ENCODE data around the gene TOLLIP. TPM values are rescaled to one million over a fixed set of nuclear protein-coding genes. Genes with fewer than 3 reads are reported as not detected.
"Not testable (repeated sequence)": the region's sequence is repeated elsewhere in the genome, so short reads cannot be mapped to it uniquely, and the experiment has no call there.

The TOLLIP gene
- total and polyA plus RNA-seq, 2 of the 8 experiments (the other 6 are each of a cell fraction or from before 2014, with no cell fraction given): 23.7 to 34.7 TPM

DNA sequence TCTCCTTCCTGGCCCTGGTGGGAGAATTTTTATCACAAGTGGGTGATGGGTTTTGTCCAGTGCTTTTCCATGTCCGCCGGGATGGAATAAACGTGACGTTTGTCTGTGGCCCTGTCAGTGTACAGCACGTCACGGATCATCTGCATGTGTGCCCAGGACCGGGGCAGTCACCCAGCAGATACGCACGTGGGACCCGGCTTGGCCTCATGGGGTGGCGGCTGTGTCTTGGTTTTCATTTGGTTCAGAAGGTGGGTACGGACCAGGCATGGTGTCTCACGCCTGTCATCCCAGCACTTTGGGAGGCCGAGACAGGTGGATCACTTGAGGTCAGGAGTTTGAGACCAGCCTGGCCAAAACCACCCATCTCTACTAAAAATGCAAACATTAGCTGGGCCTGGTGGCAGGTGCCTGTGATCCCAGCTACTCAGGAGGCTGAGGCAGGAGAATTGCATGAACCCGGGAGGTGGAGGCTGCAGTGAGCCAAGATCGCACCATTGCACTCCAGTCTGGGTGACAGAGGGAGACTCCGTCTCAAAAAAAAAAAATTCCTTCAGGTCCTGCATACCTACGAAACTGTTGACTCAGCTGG, 38.1 kb upstream of the TOLLIP start:
- H3K27ac ChIP-seq (ENCODE audit: low read depth, low read length); H3K79me1 ChIP-seq (ENCODE audit: low read depth, low read length); H3K4ac ChIP-seq (replicated peaks; ENCODE audit: insufficient read length, low read depth, low read length); H4K5ac ChIP-seq (ENCODE audit: insufficient read length, low read depth, low read length); H3K4me3 ChIP-seq (ENCODE audit: extremely low read depth in 1 of 4, insufficient read depth in 2 of 4, low read depth in 3 of 4, low read length in 4 of 4); H3K9ac ChIP-seq (replicated peaks in 1 of 4; ENCODE audit: extremely low read depth in 1 of 4, low read depth in 3 of 4, low read length in 3 of 4); POLR2A ChIA-PET (ENCODE audit: partially characterized antibody); H2BK5ac ChIP-seq (ENCODE audit: low read depth, low read length); H3K36me3 ChIP-seq (ENCODE audit: control insufficient read depth in 2 of 4, insufficient read depth in 4 of 4, low read length in 3 of 4); H2AFZ ChIP-seq (ENCODE audit: low read length); DNase-seq (ENCODE audit: low read depth in 1 of 2, low spot score in 2 of 2); H2AK5ac ChIP-seq (ENCODE audit: low read depth, low read length); H3K23me2 ChIP-seq (ENCODE audit: low read depth, low read length); FAIRE-seq; H3K14ac ChIP-seq (ENCODE audit: insufficient read length); H2BK12ac ChIP-seq (ENCODE audit: low read depth, low read length); H3K27me3 ChIP-seq (replicated peaks in 1 of 4; ENCODE audit: control insufficient read depth in 3 of 4, extremely low read depth in 1 of 4, insufficient read depth in 3 of 4, low read length in 3 of 4); H2BK120ac ChIP-seq (replicated peaks; ENCODE audit: low read depth, low read length); H2BK20ac ChIP-seq (ENCODE audit: low read length); H3K4me1 ChIP-seq (replicated peaks in 1 of 4; ENCODE audit: control insufficient read depth in 3 of 4, insufficient read depth in 4 of 4, low read length in 3 of 4); H3K9me3 ChIP-seq (ENCODE audit: insufficient read depth in 2 of 2, low read depth in 1 of 2, low read length in 1 of 2); H3K18ac ChIP-seq (ENCODE audit: extremely low read depth, low read length); H4K20me1 ChIP-seq (replicated peaks in 1 of 2; ENCODE audit: control insufficient read depth in 1 of 2, insufficient read depth in 2 of 2, low read length in 2 of 2); H4K91ac ChIP-seq (replicated peaks; ENCODE audit: insufficient read length, low read length); H3K23ac ChIP-seq (ENCODE audit: insufficient read length); H3K4me2 ChIP-seq (ENCODE audit: insufficient read depth in 1 of 2, low read depth in 2 of 2, low read length in 2 of 2); H4K8ac ChIP-seq (ENCODE audit: extremely low read depth, insufficient read depth, low read length); H3K56ac ChIP-seq (replicated peaks; ENCODE audit: insufficient read length, low read depth, low read length); H2BK15ac ChIP-seq (ENCODE audit: low read length); H3K79me2 ChIP-seq (ENCODE audit: control insufficient read depth in 1 of 2, insufficient read depth in 2 of 2, low read length in 2 of 2): not testable (repeated sequence)
- 93% methylated on average over 18 of the region's 18 CpGs; no CpG with 5 or more reads in 1 of the 2 experiments for WGBS, 2 experiments (ENCODE audit: extremely low coverage in 1 of 2, insufficient coverage in 1 of 2, insufficient read length in 1 of 2, insufficient replicate concordance in 2 of 2, low coverage in 1 of 2, low lambda C conversion rate in 2 of 2, missing lambda C conversion rate in 1 of 2)
- CTCF ChIA-PET (ENCODE audit: partially characterized antibody): interaction anchor here (0.6 to 1.0 kb wide), 3 partner anchors 227 to 1419 kb away, joined by 3 to 4 read pairs (median 3); no protein-coding TSS in a partner anchor
